Pulmonary artery endothelial cell (primary cell): Measurements from ENCODE around the gene SPDYE3. TPM values are rescaled to one million over a fixed set of nuclear protein-coding genes. Genes with fewer than 3 reads are reported as not detected.
"Not testable (repeated sequence)": the region's sequence is repeated elsewhere in the genome, so short reads cannot be mapped to it uniquely, and the experiment has no call there.

Experiments used
- DNase-seq: peaks from one replicate; pipeline ENCODE4 v3.0.0-alpha.2; 2011; ENCODE audit warnings: low read depth, low spot score
- total RNA-seq: library from RNA; depleted of rRNA; stranded (reverse); fragments of >200 nt; gene quantifications from 2 replicates; pipeline ENCODE4 v1.2.3, GENCODE V29; 2014

SPDYE3 gene
- total RNA-seq, 1 donor from 2014 or later, result not detected

- not testable (repeated sequence) for DNase-seq
Observed at GRCh38 chr7:100287191-100287969, 20.1 kb upstream of the SPDYE3 start.

- DNase-seq, result not testable (repeated sequence)
Observed at GRCh38 chr7:100288258-100288657, 19.2 kb upstream of the SPDYE3 start.

- not testable (repeated sequence) for DNase-seq
Observed at GRCh38 chr7:100292162-100292561, 15.3 kb upstream of the SPDYE3 start.

- not testable (repeated sequence) for DNase-seq
Observed at GRCh38 chr7:100295269-100295668, 12.2 kb upstream of the SPDYE3 start.

GRCh38 chr7:100297852-100298631 is 9.5 kb upstream of the SPDYE3 start:
- not testable (repeated sequence) for DNase-seq

GRCh38 chr7:100298632-100298895 is 8.9 kb upstream of the SPDYE3 start:
- not testable (repeated sequence) for DNase-seq

GRCh38 chr7:100304526-100304925 is 3.0 kb upstream of the SPDYE3 start:
- DNase-seq, result not testable (repeated sequence)

GRCh38 chr7:100318329-100318728 is 10.8 kb downstream of the SPDYE3 start:
- DNase-seq, result not testable (repeated sequence)

GRCh38 chr7:100321648-100322047 is 14.1 kb downstream of the SPDYE3 start:
- not testable (repeated sequence) for DNase-seq

- not testable (repeated sequence) for DNase-seq
Observed at GRCh38 chr7:100324194-100324593, 16.7 kb downstream of the SPDYE3 start.

- DNase-seq, result not testable (repeated sequence)
Observed at GRCh38 chr7:100325671-100326070, 18.2 kb downstream of the SPDYE3 start.

GRCh38 chr7:100326914-100327313 is 19.4 kb downstream of the SPDYE3 start:
- DNase-seq, result not testable (repeated sequence)

- DNase-seq, result peak; percentile 79
Observed at GRCh38 chr7:100335566-100336466, 28.3 kb downstream of the SPDYE3 start.

GRCh38 chr7:100338083-100338696 is 30.7 kb downstream of the SPDYE3 start:
- peak; percentile 59 for DNase-seq

- DNase-seq, result not testable (repeated sequence)
Observed at GRCh38 chr7:100341286-100341685, 33.8 kb downstream of the SPDYE3 start.

GRCh38 chr7:100342765-100343164 is 35.3 kb downstream of the SPDYE3 start:
- no peak for DNase-seq

GRCh38 chr7:100344124-100344559 is 36.6 kb downstream of the SPDYE3 start:
- DNase-seq, result not testable (repeated sequence)

- DNase-seq, result peak; percentile 44
Observed at GRCh38 chr7:100344560-100345287, 37.2 kb downstream of the SPDYE3 start.

GRCh38 chr7:100345288-100345672 is 37.8 kb downstream of the SPDYE3 start:
- not testable (repeated sequence) for DNase-seq

- DNase-seq, result no peak
Observed at GRCh38 chr7:100346921-100347320, 39.4 kb downstream of the SPDYE3 start.
